ENCODE data around the gene DLL4.

The DLL4 gene

GRCh38 chr15:40964634-40965033 is 35.5 kb downstream of the DLL4 start:
- no peak for TF ChIP-seq CTCF (IDR thresholded peaks at IDR 0.05; ENCODE audit: low read depth, low read length)
- DNase-seq (ENCODE audit: low read depth in 2 of 2): no peak
- no peak overlapping the region for H3K4me3 ChIP-seq (replicated peaks in 1 of 2; ENCODE audit: low read depth in 2 of 2, low read length in 2 of 2)

- no peak for TF ChIP-seq CTCF (IDR thresholded peaks at IDR 0.05; ENCODE audit: low read depth, low read length)
Observed at GRCh38 chr15:40968290-40969085, 39.3 kb downstream of the DLL4 start.

GRCh38 chr15:40969363-40969762 is 40.2 kb downstream of the DLL4 start:
- no peak overlapping the region for H3K4me3 ChIP-seq (replicated peaks in 1 of 2; ENCODE audit: low read depth in 2 of 2, low read length in 2 of 2)
- no peak for DNase-seq (ENCODE audit: low read depth in 2 of 2)
- TF ChIP-seq CTCF (IDR thresholded peaks at IDR 0.05; ENCODE audit: low read depth, low read length): no peak

More at GRCh38 chr15:40968290-40969085, 39.3 kb downstream of the DLL4 start:
- no peak overlapping the region for H3K4me3 ChIP-seq (replicated peaks in 1 of 2; ENCODE audit: low read depth in 2 of 2, low read length in 2 of 2)
- DNase-seq (ENCODE audit: low read depth in 2 of 2): no peak

- DNase-seq (ENCODE audit: low read depth in 2 of 2): no peak
- H3K4me3 ChIP-seq (replicated peaks in 1 of 2; ENCODE audit: low read depth in 2 of 2, low read length in 2 of 2): no peak overlapping the region
- no peak for TF ChIP-seq CTCF (IDR thresholded peaks at IDR 0.05; ENCODE audit: low read depth, low read length)
Observed at GRCh38 chr15:40974879-40975278, 45.7 kb downstream of the DLL4 start.

DNA sequence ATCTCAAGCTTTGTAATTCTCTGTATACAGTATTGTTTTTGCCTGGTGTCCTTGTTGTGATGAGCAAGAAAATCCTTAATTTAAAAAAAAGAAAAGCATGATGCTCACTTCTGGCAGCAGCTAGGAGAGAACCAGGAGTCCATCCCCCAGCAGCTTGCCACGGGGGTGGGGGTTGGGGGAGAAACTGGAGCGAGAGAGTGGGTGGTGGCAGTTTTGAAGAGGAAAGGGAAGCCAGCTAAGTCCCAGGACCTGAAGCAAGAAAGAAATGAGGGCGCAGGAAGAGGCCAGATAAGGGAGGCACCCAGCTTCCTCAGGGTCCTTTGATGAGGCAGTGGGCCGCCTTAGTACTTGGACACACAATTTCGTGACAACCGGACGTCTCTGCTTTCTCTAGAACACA is 47.7 kb downstream of the DLL4 start:
- DNase-seq (ENCODE audit: low read depth in 2 of 2): no peak
- TF ChIP-seq CTCF (IDR thresholded peaks at IDR 0.05; ENCODE audit: low read depth, low read length): no peak
- no peak overlapping the region for H3K4me3 ChIP-seq (replicated peaks in 1 of 2; ENCODE audit: low read depth in 2 of 2, low read length in 2 of 2)

DNA sequence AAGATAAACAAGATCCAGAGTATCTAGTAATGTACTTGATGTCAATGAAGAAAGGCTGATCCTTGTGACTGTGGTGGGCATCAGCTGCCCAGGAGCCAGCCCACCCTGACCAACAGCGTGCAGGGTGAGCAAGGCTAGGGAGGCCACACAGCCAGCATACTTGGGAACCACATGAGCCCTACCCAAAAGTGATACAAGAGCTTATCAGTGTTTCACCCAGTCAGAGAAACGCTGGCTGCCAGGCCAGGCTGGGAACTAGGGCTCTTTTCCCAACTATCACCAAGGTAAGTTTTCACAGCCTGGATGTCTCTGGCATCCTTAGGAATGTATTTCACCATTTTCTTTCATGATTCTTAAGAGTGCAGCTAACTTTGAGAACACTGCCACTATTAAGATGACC is 49.0 kb downstream of the DLL4 start:
- no peak for TF ChIP-seq CTCF (IDR thresholded peaks at IDR 0.05; ENCODE audit: low read depth, low read length)
- DNase-seq (ENCODE audit: low read depth in 2 of 2): no peak
- no peak overlapping the region for H3K4me3 ChIP-seq (replicated peaks in 1 of 2; ENCODE audit: low read depth in 2 of 2, low read length in 2 of 2)

GRCh38 chr15:40978562-40978961 is 49.4 kb downstream of the DLL4 start:
- no peak for DNase-seq (ENCODE audit: low read depth in 2 of 2)
- no peak overlapping the region for H3K4me3 ChIP-seq (replicated peaks in 1 of 2; ENCODE audit: low read depth in 2 of 2, low read length in 2 of 2)

More at GRCh38 chr15:40978562-40978961, 49.4 kb downstream of the DLL4 start:
- TF ChIP-seq CTCF (IDR thresholded peaks at IDR 0.05; ENCODE audit: low read depth, low read length): no peak
